Thyroid gland (tissue), 4 donors: ENCODE results near the gene DTYMK. TPM values are rescaled to one million over a fixed set of nuclear protein-coding genes. Genes with fewer than 3 reads are reported as not detected.

Experiments
- DNase-seq, 2 donors: peaks; one replicate each; pipeline ENCODE4 v3.0.0-alpha.2; 2019
- H3K27ac ChIP-seq, 3 donors: fragments of 200-600 bp; sonication (generic); 1 replicate in 2 of 3; 2 replicates in 1 of 3; pipeline ENCODE4 v1.5.1; 2016 to 2019; ENCODE audit warnings: mild to moderate bottlenecking in 1 of 3, moderate library complexity in 1 of 3
- H3K27me3 ChIP-seq: fragments of 200-600 bp; sonication (generic); one replicate; pipeline ENCODE4 v1.5.1; 2019
- H3K36me3 ChIP-seq, 2 donors: fragments of 200-600 bp; sonication (generic); one replicate each; pipeline ENCODE4 v1.5.1; 2016 to 2019
- H3K4me1 ChIP-seq, 2 donors: fragments of 200-600 bp; sonication (generic); one replicate each; pipeline ENCODE4 v1.5.1; 2017 to 2019
- H3K4me3 ChIP-seq, 3 donors: fragments of 200-600 bp; sonication (generic); replicated peaks in 1 of 3; 1 replicate in 2 of 3; 2 replicates in 1 of 3; pipeline ENCODE4 v1.5.1; 2016; ENCODE audit warnings: mild to moderate bottlenecking in 1 of 3
- H3K9me3 ChIP-seq: fragments of 200-600 bp; sonication (generic); one replicate; pipeline ENCODE4 v1.5.1; 2017
- CTCF ChIP-seq, 6 experiments: fragments of 200-600 bp in 3 of 6; fragments of 450-650 bp in 3 of 6; sonication (generic) in 3 of 6; IDR thresholded peaks; one replicate each; pipeline ENCODE4 v1.5.1; 2016 to 2019; ENCODE audit warnings: antibody characterized with exemption in 6 of 6, mild to moderate bottlenecking in 2 of 6, inconsistent platforms in 1 of 6, moderate library complexity in 1 of 6
- POLR2A ChIP-seq, 2 donors: fragments of 450-650 bp; IDR thresholded peaks; one replicate each; pipeline ENCODE4 v1.6.1; 2017; ENCODE audit warnings: antibody characterized with exemption in 2 of 2, mild to moderate bottlenecking in 2 of 2, moderate library complexity in 1 of 2
- WGBS, 2 donors: methylation state at CpG; one replicate each; pipeline ENCODE4 v1.1.5; 2017; 5-methylcytosine and 5-hydroxymethylcytosine counted together
- intact Hi-C: fragments of 100-400 bp; cut with DNase I; formaldehyde crosslinking; loops from one replicate; pipeline ENCODE4 v1.15.1; 2023
- total RNA-seq, 4 donors: library from RNA; depleted of rRNA; stranded (reverse); fragments of >200 nt; gene quantifications; one replicate each; pipeline ENCODE4 v1.2.3, GENCODE V29; 2016

Gene DTYMK
- total RNA-seq, 4 donors from 2014 or later = 9.6 to 24.0 (median 15.7) TPM

- Histone ChIP-seq H3K4me1 (no peaks in the 10 kb centered on the region), H3K36me3 (peaks cover 48 to 49% of the 10 kb centered on the region in 2 donors), H3K27me3 (no peaks in the 10 kb centered on the region), H3K4me3 (no peak overlapping the region), H3K9me3 (no peaks in the 10 kb centered on the region), H3K27ac (no peak overlapping the region)
- WGBS, 2 donors = 94 to 96% methylated on average over 17 of the region's 17 CpGs
- no peak for DNase-seq
- intact Hi-C loops = no loop called here
- no peak for TF ChIP-seq POLR2A (IDR thresholded peaks at IDR 0.05)
- no peak for TF ChIP-seq CTCF (IDR thresholded peaks at IDR 0.05)
Measured at GRCh38 chr2:241655516-241656189, 31.0 kb downstream of the DTYMK start.

GRCh38 chr2:241654551-241654950 lies 32.1 kb downstream of the DTYMK start:
- no peak overlapping the region for H3K27ac ChIP-seq
- DNase-seq = no peak
- TF ChIP-seq POLR2A (IDR thresholded peaks at IDR 0.05) = no peak
- no peak for TF ChIP-seq CTCF (IDR thresholded peaks at IDR 0.05)
- H3K36me3 ChIP-seq = peaks cover 38 to 41% of the 10 kb centered on the region in 2 donors
- 86 to 88% methylated on average over 12 of the region's 12 CpGs for WGBS, 2 donors
- intact Hi-C loops = no loop called here
- H3K4me1 ChIP-seq = no peaks in the 10 kb centered on the region
- no peaks in the 10 kb centered on the region for H3K27me3 ChIP-seq
- H3K4me3 ChIP-seq = no peak overlapping the region
- H3K9me3 ChIP-seq = no peaks in the 10 kb centered on the region

- Histone ChIP-seq H3K27me3 (no peaks in the 10 kb centered on the region), H3K4me3 (no peak overlapping the region), H3K27ac (no peak overlapping the region), H3K4me1 (no peaks in the 10 kb centered on the region), H3K36me3 (peaks cover 33 to 35% of the 10 kb centered on the region in 2 donors), H3K9me3 (no peaks in the 10 kb centered on the region)
- 93 to 98% methylated on average over 13 of the region's 13 CpGs for WGBS, 2 donors
- TF ChIP-seq POLR2A (IDR thresholded peaks at IDR 0.05) = no peak
- no peak for TF ChIP-seq CTCF (IDR thresholded peaks at IDR 0.05)
- DNase-seq = no peak
- intact Hi-C loops = no loop called here
Measured at GRCh38 chr2:241653210-241653750, 33.3 kb downstream of the DTYMK start.

GRCh38 chr2:241652722-241653121 lies 33.9 kb downstream of the DTYMK start:
- Histone ChIP-seq H3K9me3 (no peaks in the 10 kb centered on the region), H3K36me3 (peaks cover 31 to 33% of the 10 kb centered on the region in 2 donors), H3K4me1 (no peaks in the 10 kb centered on the region), H3K27me3 (no peaks in the 10 kb centered on the region), H3K27ac (no peak overlapping the region), H3K4me3 (no peak overlapping the region)
- DNase-seq = no peak
- TF ChIP-seq CTCF (IDR thresholded peaks at IDR 0.05) (no peak), POLR2A (IDR thresholded peaks at IDR 0.05) (no peak)
- intact Hi-C loops = no loop called here
- 95 to 97% methylated on average over 5 to 9 of the region's 9 CpGs for WGBS, 2 donors

- TF ChIP-seq CTCF (IDR thresholded peaks at IDR 0.05) = no peak
- TF ChIP-seq POLR2A (IDR thresholded peaks at IDR 0.05) = no peak
- Histone ChIP-seq H3K36me3 (peaks cover 29 to 33% of the 10 kb centered on the region in 2 donors), H3K4me1 (no peaks in the 10 kb centered on the region), H3K9me3 (no peaks in the 10 kb centered on the region), H3K27ac (no peak overlapping the region), H3K27me3 (no peaks in the 10 kb centered on the region), H3K4me3 (no peak overlapping the region)
- DNase-seq = no peak
- intact Hi-C loops = no loop called here
- 96 to 97% methylated on average over 9 of the region's 9 CpGs for WGBS, 2 donors
Measured at GRCh38 chr2:241652142-241652541, 34.5 kb downstream of the DTYMK start.
